Stimulated activated CD8-positive, alpha-beta memory T cell treated with anti-CD3 and anti-CD28 coated beads, Interleukin-15, amount 100 ng/mL, for 1 hour (primary cell): Measurements from ENCODE around the gene EXD2.
"Not testable (repeated sequence)": the region's sequence is repeated elsewhere in the genome, so short reads cannot be mapped to it uniquely, and the experiment has no call there.

Source experiments
- DNase-seq: peaks from one replicate; pipeline ENCODE4 v3.0.0-alpha.2; 2020; ENCODE audit warnings: low read depth

The EXD2 gene

DNA sequence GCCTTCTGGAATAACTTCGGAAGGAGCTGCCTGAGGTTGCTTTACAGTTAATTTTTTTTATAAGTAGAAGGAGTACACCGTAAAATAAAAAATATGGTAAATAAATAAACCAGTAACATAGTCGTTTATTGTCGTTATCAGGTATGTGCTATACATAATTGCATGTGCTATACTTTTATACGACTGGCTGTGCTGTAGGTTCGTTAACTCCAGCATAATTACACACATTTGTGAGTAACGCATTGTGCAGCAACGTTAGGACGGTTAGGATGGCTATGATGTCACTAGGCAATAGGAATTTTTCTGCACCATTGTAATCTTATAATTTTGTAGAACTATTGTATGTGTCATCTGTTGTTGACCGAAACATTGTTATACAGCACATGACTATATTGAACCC lies 8.5 kb downstream of the EXD2 start:
- DNase-seq: no peak

DNA sequence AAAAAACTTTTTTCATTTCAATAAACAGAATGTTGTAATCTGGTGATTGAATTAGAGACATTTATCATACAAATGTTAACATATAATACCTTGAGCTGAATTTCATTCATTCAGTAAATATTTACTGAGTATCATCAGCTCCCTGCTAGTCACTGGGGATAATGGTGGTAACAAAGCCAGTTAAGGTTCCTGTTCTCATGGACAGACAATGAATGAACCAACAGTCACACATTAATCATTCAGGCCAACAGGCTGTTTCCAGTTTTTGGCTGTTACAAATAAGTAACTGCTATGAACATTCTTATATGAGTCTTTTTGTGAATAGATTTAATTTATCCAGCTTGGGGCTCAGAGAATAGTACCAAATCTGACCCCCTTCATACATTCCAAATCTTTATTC lies 13.5 kb downstream of the EXD2 start:
- DNase-seq: no peak

DNA sequence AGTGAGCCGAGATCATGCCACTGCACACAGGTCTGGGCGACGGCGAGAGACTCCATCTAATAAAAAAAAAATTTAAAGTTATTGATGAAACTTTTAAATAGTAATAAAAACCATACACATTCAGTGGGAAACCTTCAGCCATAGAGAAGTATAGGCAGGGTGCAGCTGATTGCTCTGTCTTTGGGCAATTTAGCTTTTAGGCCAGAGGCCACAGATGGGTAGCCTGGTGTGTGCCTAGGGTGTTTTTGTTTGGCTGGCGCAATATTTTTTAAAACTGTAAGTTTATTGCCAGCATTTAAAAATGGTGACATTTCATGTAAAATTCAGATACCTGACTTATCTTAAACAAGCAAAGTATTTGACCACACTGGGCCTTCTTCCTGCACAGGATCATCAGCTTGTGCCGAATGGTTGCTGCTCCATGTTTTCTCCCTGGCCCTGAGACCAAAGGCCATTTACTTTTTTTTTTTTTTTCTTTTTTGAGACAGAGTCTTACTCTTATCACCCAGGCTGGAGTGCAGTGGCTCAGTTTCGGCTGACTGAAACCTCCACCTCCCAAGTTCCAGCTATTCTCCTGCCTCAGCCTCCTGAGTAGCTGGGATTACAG lies 16.2 kb downstream of the EXD2 start:
- DNase-seq: no peak

DNA sequence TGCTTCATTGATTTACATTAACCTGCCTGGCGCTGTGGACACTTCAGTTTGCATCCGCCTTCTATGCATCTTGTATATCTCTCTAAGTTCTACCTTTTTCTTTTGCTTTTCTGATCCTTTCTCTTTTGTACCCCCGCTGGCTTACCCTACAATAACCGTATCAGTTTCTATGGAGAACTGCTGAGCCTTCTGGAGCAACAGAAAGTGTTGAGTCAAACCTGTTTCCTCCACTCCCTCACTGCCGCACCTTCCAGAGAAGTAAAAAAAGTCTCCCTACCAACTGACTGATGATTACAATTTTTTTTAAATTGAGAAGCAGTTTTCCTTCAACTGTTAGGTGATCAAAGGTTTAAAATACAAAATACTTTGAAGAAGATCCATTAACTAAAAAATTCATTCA lies 17.4 kb downstream of the EXD2 start:
- no peak for DNase-seq

DNA sequence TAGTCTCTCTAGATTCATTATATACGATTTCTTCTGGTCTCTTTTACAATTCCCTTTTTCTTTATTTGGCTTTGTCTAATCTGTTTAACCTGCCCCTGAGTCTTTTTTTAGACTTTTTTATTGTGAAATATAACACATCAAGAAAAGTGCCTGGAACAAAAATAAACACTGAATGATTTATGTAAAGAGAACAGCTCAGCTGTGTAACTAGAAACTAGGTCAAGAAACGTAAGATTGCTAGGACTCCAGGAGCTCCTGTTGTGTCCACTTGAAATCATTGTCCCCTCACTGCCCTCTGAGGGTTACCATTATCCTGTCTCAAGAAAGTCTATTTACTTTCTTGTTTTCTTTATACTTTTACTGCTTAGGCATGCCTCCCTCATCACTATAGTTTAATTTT lies 23.1 kb downstream of the EXD2 start:
- DNase-seq: no peak

DNA sequence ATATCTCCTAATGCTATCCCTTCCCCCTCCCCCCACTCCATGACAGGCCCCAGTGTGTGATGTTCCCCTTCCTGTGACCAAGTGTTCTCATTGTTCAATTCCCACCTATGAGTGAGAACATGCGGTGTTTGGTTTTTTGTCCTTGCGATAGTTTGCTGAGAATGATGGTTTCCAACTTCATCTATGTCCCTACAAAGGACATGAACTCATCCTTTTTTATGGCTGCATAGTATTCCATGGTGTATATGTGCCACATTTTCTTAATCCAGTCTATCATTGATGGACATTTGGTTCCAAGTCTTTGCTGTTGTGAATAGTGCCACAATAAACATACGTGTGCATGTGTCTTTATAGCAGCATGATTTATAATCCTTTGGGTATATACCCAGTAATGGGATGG lies 26.4 kb downstream of the EXD2 start:
- DNase-seq: not testable (repeated sequence)

DNA sequence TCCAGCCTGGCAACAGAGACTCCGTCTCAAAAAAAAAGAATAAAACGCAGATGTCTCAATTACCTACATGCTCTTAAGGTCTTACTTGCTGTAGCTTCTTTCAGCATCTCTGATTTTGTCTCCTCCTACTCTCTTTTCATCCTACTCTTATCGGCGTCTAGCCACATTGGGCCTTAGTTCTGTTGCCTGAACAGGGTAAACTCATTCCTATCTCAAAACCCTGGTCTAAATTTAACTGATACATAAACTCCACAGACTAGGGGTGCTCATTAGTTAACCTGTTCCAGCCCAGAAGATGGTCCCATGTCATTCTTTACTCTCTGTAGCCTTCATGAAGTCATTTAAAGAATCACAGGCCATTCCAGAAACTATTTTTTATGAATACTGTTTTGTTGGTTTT lies 33.6 kb downstream of the EXD2 start:
- DNase-seq: no peak

DNA sequence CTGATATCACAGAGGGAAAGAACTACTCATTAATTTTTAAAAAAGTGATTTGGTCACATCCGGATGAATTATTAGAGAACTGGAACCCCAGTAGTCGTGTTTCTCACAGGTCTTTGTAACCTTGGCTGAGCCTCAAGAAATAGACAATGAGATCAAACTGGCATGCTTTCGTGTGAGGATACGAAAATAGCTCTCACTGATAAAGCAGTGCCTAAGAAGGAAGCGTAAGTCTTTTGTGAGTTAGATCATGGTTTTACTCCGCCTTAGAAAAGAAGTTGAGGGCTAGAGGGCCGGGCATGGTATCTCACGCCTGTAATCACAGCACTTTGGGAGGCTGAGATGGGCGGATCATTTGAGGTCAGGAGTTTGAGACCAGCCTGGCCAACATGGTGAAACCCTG lies 34.9 kb downstream of the EXD2 start:
- no peak for DNase-seq

DNA sequence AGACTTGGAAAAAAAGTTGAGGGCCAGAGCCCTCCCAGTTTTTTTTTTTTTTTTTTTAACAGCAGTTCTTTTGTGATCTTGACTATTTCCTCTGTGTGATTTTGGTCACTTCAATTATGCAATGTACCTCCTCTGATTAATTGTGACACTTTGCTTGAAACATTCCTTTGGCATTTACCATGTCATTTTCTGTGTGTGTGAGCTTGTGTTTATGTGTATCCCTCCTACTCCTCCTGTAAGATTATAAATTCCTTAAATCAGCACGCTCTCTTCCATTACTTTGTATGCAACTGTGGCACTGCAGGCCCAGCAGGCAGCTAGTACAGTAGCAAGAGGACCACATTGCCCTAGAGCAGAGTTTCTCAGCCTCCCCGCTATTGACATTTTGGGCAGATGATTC lies 35.4 kb downstream of the EXD2 start:
- DNase-seq: no peak

DNA sequence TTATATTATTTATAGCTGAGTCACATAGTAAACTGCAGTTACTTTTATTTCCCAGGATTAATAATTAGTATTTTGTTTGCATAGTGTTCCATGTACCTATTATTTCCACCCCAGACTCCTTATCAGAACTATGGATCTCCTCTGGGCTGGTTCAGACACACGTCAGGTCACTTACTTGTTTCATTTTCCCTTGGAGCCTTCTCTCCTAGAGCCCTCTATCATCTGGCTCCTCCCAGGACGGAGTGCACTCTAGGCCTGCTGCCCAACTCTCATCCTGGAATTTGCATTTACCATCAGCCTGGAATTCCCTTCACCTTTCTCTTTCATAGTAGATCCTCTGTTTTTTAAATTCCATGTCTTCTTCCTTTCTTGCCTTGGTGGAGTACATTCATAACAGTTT lies 40.2 kb downstream of the EXD2 start:
- no peak for DNase-seq

DNA sequence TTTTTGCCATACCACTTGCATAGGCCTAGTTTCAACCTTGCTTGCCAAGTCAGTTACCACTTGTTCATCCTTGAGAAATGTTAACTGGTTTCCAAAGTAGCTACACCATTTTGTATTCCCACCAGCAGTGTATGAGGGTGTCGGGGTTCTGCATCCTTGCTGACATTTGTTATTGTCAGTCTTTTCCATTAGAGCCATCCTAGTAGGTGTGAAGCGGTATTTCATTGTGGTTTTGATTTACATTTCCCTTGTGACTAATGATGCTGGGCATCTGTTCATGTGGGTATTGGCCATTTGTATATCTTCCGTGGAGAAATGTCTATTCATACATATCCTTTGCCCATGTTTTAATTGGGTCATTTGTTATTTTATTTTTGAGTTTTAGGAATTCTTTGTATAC lies 41.1 kb downstream of the EXD2 start:
- no peak for DNase-seq

DNA sequence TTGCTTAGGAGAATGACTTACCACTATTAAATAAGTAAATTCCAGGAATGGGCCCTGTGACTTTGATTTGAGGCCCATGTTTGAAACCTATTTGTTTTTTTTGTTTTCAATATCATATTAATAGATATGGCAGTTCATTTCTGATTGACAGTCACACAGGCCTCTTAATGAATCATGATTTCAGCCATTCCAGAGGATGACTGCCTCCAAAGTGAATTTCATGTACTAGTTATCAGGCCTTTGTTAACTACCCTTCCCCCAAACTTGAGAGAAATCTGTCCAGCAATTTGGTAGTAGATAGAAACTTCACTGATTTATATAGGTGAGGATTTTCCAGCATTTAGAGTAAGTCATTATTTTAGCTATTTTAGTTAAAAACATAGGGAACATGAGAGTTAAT lies 42.8 kb downstream of the EXD2 start:
- DNase-seq: no peak

DNA sequence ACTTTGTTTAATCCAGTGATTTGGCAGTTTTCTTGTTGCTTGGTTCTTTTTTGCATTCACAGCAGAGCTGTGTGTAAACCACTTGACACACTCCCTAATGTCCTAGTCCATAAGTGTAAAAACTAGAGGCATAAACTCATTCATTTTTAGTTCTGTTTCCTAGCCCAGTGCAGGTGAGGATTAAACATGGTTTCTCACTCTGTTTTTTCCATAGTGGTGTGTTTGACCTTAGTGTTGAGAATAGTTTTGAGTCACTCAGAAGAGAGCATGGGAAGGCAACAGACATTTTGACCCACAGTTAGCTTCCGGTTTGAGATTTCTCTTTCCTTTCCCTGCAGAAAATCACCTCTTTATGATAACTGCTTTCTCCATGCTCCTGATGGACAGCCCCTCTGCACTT lies 44.4 kb downstream of the EXD2 start:
- no peak for DNase-seq

DNA sequence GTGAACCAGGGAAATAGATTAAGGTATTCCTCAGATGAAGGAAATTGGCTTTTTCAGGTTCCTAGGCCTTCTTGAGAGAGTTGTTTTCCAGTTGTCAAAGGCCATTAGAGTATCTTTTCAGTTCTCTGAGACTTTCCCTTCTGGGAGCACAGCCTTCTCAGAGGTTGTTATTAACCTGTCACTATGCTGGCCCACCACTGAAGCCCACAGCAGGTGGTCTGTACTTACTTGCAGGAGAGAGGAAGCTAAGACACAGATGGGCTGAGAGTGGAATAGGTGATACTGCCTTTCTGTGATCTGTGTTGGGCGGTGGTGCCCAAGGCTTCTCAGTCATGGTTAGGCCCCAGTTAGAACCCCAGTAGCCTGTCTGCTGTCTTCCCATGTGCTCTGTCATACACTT lies 45.8 kb downstream of the EXD2 start:
- no peak for DNase-seq

DNA sequence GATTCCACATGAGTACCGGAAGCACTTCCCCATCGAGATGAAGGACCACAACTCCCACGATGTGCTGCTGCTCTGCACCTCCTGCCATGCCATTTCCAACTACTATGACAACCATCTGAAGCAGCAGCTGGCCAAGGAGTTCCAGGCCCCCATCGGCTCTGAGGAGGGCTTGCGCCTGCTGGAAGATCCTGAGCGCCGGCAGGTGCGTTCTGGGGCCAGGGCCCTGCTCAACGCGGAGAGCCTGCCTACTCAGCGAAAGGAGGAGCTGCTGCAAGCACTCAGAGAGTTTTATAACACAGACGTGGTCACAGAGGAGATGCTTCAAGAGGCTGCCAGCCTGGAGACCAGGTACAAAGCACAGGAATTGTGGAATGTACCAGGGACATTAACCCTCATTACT lies 46.3 kb downstream of the EXD2 start:
- no peak for DNase-seq

DNA sequence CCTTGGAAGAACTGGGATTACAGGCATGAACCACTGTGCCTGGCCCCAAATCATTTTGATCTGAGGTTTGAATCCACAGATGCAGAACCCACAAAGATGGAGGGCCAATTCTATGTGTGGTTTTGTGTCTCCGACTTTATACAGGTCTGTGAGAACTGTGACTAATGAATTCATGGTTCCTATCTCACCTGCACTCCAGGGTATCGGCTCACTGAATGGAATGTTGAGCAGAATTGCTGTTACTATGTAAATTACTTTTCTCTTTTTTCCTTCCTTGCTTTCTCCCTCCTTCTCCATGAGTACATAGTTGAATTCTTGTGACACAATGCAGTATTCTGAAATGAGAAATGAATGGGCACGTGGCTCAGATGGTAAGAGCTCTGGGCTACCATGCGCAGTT lies 47.6 kb downstream of the EXD2 start:
- DNase-seq: no peak

DNA sequence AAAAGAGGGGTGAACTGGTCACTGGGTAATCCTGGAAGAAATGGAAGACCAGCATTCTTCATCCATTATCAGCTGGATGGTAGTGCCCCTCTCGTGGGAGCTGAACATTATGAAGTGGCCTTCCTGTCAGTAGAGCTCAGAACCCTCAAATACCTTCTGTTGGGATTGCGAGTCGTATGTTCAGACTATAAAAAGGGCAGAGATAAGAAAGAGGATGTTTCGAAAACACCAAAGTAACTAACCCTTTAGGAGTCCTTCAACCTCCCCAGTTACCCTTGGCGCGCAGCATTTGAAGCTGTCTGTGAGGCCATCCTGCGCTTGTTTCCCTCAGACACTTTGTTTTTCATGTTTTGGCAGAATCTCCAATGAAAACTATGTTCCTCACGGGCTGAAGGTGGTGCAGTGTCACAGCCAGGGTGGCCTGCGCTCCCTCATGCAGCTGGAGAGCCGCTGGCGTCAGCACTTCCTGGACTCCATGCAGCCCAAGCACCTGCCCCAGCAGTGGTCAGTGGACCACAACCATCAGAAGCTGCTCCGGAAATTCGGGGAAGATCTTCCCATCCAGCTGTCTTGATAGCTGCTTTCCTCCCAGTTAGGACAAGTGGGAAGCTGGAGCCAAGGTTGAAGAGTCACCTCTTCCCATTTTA lies 49.4 kb downstream of the EXD2 start:
- DNase-seq: no peak

DNA sequence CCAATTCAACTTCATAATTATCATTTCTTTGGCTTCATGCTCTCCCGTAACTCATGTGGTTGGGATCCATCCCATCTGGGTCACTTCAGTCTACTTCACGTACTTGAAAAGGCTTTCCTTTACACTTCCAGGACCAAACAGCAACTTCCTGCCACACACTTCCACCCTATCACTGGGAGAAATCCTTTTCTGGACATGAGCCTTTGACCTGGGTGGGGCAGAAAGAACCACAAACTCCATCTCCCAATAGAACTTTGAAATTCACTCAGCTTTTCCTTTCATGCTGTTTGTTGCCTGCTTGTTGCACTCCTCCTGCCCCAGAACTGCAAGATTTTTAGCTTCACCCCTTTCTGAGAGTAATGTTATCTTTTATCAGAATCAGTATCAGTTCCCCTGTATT lies 50.3 kb downstream of the EXD2 start:
- DNase-seq: no peak

DNA sequence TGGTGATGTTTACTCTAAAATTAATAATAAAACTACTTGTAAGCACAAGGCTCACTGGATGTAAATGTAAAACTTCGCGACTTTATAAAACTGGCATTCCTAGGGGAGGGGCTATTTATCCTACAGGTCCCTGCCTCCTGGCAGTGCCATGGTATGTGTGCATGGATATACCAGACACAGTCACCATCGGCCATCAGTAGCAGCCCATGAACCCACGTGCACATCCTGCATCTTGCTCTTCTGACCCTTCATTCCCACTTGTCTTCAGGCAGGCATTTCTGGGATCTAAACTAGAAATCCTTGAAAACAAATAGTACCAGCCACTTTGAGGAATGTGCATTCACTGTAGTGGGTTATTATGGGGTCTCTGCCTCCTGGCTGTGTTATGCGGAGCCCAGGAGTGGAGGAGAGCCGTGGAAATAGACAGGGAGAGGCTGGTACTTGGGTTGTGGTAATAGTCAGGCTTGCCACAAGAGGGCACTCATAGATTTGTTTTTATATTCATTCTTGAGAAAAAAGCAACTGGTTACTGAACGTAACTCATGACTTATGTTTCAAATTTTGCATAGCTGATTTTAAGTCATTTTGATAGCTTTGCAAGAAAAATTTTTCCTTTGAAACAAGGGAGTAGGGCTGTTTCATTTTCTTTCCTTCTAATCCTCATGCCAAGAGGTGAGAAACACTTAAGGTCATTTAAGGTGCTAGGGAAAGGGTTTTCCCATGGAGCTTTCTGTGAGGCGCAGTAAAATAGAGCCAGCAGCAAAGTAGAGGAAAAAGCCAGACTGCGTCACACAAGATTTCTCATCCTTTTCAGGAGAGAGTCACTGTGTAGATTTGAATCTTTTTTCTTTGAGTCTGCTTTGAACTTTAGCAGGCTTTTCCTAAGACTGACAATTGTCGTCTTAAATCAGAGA lies 51.3 kb downstream of the EXD2 start:
- DNase-seq: peak; percentile 8

DNA sequence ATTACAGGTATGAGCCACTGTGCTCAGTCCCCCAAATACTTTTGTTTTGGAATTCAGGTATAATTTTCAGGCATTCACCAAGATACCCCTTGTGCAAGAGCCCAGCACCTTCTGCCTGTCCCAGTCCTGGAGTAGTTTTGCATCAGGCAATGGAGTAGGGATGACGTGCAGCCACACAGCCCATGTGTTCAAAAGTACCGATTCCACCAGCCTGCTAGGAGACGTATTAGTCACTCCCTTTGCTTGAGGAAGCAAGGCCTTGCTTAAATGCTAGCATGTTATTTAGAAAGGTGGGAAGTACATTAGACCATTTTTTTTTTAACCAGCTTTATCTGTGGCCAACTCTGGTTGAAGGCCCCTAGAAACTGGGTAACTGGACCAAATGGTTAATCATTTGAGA lies 53.6 kb downstream of the EXD2 start:
- no peak for DNase-seq

DNA sequence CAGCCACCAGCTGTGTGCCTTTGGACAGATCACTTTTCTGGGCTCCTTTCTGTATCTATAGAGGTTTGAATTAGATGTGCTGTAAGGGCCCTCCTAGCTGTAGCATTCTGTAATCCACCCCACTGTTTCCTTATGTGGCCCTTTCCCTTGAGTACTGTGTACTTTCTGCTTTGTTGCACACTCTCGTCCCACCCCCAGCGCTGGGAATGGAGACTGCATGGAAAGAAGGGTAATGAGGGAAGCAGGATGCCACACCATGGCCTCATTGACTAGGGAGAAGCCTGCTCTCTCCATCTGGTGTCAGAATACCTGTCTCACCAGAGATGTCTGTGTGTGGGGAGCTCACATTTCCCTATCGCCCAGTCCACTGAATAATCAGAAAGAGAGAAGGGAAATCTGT lies 55.0 kb downstream of the EXD2 start:
- no peak for DNase-seq

DNA sequence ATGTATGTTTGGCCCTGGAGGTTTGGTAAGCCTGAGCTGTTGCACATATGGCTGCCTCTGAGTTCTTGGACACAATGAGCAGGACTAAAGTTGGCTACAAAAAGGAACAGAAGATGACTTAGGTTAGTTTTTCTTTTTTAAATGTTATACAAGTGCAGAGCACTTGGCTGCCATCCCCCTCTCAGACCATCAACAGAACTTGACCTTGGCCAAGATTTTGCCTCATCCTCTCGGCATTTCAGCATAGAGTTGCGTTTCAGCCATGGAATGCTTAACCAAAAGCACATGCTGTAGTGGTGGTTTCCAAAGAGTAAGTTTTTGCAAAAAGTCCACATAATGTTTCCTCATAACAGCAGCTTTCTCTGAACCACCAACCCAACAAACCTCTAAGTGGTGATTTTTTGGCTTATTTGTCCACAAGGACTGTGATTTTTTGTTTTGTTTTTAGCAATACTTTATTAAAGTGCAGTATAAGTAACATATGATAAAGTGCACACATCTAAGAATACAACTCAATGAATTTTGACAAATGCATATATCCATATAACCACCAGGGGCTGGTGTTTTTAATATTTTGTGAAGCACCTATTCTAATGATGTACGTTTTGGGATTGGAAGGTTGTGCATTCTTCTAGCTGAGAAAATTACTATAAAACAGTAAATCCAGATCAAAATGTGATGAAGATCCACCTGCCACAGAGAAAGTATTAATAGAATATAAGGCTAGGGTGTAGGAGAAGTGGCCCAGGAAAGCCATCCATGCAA lies 56.6 kb downstream of the EXD2 start:
- no peak for DNase-seq

DNA sequence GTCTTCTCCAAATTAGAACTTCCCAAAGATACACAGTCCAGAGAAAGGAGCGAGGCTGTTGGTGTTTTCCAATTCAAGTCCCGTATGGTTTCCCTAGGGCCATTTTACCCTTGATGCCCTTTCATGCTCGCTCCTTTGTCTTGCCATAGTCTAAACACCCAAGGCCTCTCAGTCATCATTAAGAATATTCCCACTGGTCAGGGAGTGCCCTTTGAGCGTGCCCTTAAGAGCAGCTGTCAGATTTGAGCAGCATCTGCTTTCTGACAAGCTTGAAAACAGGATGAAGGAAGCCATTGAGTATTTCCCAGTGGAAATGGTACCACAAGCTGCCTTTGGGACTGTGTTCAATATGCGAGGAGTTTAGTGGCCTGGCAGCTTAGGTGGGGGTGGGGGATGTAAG lies 58.3 kb downstream of the EXD2 start:
- DNase-seq: no peak
